ENCODE data around the gene ADAMTSL1. TPM values are rescaled to one million over a fixed set of nuclear protein-coding genes. Genes with fewer than 3 reads are reported as not detected.
A peak's percentile ranks its signal among the peaks of the same experiment; 100 is the strongest.

Gene ADAMTSL1
- total and polyA plus RNA-seq, 2 of the 8 experiments (the other 6 are each of a cell fraction or from before 2014, with no cell fraction given): 0.84 to 1.1 TPM

- H3K9ac ChIP-seq (replicated peaks in 1 of 4; ENCODE audit: extremely low read depth in 1 of 4, low read depth in 3 of 4, low read length in 3 of 4): no peak overlapping the region
- no peaks in the 10 kb centered on the region for H3K27me3 ChIP-seq (replicated peaks in 1 of 4; ENCODE audit: control insufficient read depth in 3 of 4, extremely low read depth in 1 of 4, insufficient read depth in 3 of 4, low read length in 3 of 4)
- H2BK20ac ChIP-seq (ENCODE audit: low read length): 0 out of 2 replicates have a peak overlapping the region, but pooled peaks have one; percentile 15
- H3K36me3 ChIP-seq (ENCODE audit: control insufficient read depth in 2 of 4, insufficient read depth in 4 of 4, low read length in 3 of 4): no peaks in the 10 kb centered on the region
- no peaks in the 10 kb centered on the region for H3K9me3 ChIP-seq (ENCODE audit: insufficient read depth in 2 of 2, low read depth in 1 of 2, low read length in 1 of 2)
- H2BK120ac ChIP-seq (replicated peaks; ENCODE audit: low read depth, low read length): no peak overlapping the region
- no peak overlapping the region for H3K23ac ChIP-seq (ENCODE audit: insufficient read length)
- no peak overlapping the region for H4K91ac ChIP-seq (replicated peaks; ENCODE audit: insufficient read length, low read length)
- no peak overlapping the region for H2BK15ac ChIP-seq (ENCODE audit: low read length)
- no peak overlapping the region for H3K56ac ChIP-seq (replicated peaks; ENCODE audit: insufficient read length, low read depth, low read length)
- H4K20me1 ChIP-seq (replicated peaks in 1 of 2; ENCODE audit: control insufficient read depth in 1 of 2, insufficient read depth in 2 of 2, low read length in 2 of 2): no peaks in the 10 kb centered on the region
- no peaks in the 10 kb centered on the region for H3K23me2 ChIP-seq (ENCODE audit: low read depth, low read length)
- H3K79me2 ChIP-seq (ENCODE audit: control insufficient read depth in 1 of 2, insufficient read depth in 2 of 2, low read length in 2 of 2): no peaks in the 10 kb centered on the region
- ChIA-PET CTCF (ENCODE audit: partially characterized antibody) (interaction anchor here (0.8 to 1.8 kb wide), 4 partner anchors 12 to 220 kb away, joined by 3 to 8 read pairs (median 4); no protein-coding TSS in a partner anchor), POLR2A (ENCODE audit: partially characterized antibody) (no interaction called here)
- no peak overlapping the region for H3K4ac ChIP-seq (replicated peaks; ENCODE audit: insufficient read length, low read depth, low read length)
- H2AK5ac ChIP-seq (ENCODE audit: low read depth, low read length): no peak overlapping the region
- H4K8ac ChIP-seq (ENCODE audit: extremely low read depth, insufficient read depth, low read length): no peak overlapping the region
- no peak overlapping the region for H3K4me3 ChIP-seq (ENCODE audit: extremely low read depth in 1 of 4, insufficient read depth in 2 of 4, low read depth in 3 of 4, low read length in 4 of 4)
- H2AFZ ChIP-seq (ENCODE audit: low read length): no peak overlapping the region
- DNase-seq (ENCODE audit: low read depth in 1 of 2, low spot score in 2 of 2) (no peak), FAIRE-seq (no peak)
- H4K5ac ChIP-seq (ENCODE audit: insufficient read length, low read depth, low read length): no peak overlapping the region
- H2BK12ac ChIP-seq (ENCODE audit: low read depth, low read length): no peak overlapping the region
- no peak overlapping the region for H3K14ac ChIP-seq (ENCODE audit: insufficient read length)
- H2BK5ac ChIP-seq (ENCODE audit: low read depth, low read length): no peak overlapping the region
- no peaks in the 10 kb centered on the region for H3K79me1 ChIP-seq (ENCODE audit: low read depth, low read length)
- no peak overlapping the region for H3K27ac ChIP-seq (ENCODE audit: low read depth, low read length)
- 87% methylated on average over 6 of the region's 6 CpGs; no CpG with 5 or more reads in 1 of the 2 experiments for WGBS, 2 experiments (ENCODE audit: extremely low coverage in 1 of 2, insufficient coverage in 1 of 2, insufficient read length in 1 of 2, insufficient replicate concordance in 2 of 2, low coverage in 1 of 2, low lambda C conversion rate in 2 of 2, missing lambda C conversion rate in 1 of 2)
- no peak overlapping the region for H3K4me2 ChIP-seq (ENCODE audit: insufficient read depth in 1 of 2, low read depth in 2 of 2, low read length in 2 of 2)
- H3K18ac ChIP-seq (ENCODE audit: extremely low read depth, low read length): no peak overlapping the region
- H3K4me1 ChIP-seq (replicated peaks in 1 of 4; ENCODE audit: control insufficient read depth in 3 of 4, insufficient read depth in 4 of 4, low read length in 3 of 4): peaks cover 2 to 6% (median 5%) of the 10 kb centered on the region in 4 experiments; a peak in 3 of 7 replicates
- no peak for TF ChIP-seq SP1 (IDR thresholded peaks at IDR 0.05; ENCODE audit: low read depth, low read length)
- no peak for TF ChIP-seq NANOG (IDR thresholded peaks at IDR 0.05; ENCODE audit: insufficient read depth, low read depth, low read length, poor library complexity, severe bottlenecking)
- no peak for TF ChIP-seq RFX5 (IDR thresholded peaks at IDR 0.05; ENCODE audit: borderline replicate concordance, low read depth, low read length)
- no peak for TF ChIP-seq TEAD4 (IDR thresholded peaks at IDR 0.05; ENCODE audit: low read depth, low read length)
- TF ChIP-seq SP4 (IDR thresholded peaks at IDR 0.05; ENCODE audit: low read length): no peak
- no peak for TF ChIP-seq SP2 (IDR thresholded peaks at IDR 0.05; ENCODE audit: low read length)
- TF ChIP-seq CTCF (IDR thresholded peaks at IDR 0.05; ENCODE audit: control extremely low read depth in 1 of 3, insufficient read depth in 1 of 3, low read depth in 1 of 3, low read length in 3 of 3): no peak
- no peak for TF ChIP-seq TAF1 (IDR thresholded peaks at IDR 0.05; ENCODE audit: low read depth, low read length)
- TF ChIP-seq CBX5 (IDR thresholded peaks at IDR 0.05; ENCODE audit: low read depth, low read length): no peak
- no peak for TF ChIP-seq YY1 (IDR thresholded peaks at IDR 0.05; ENCODE audit: low read depth, low read length)
- TF ChIP-seq PHF8 (conservative IDR thresholded peaks at IDR 0.05; ENCODE audit: low read depth, low read length): no peak
Observed at GRCh38 chr9:18806232-18807080, 332.5 kb downstream of the ADAMTSL1 start.

Data from H1 (cell line).